Hematopoietic multipotent progenitor cell treated with erythropoietin and hydrocortisone succinate and interleukin-3 and kit ligand, for 4 days (in vitro differentiated cells): ENCODE measurements around the gene SAXO2.
"Not testable (repeated sequence)": the region's sequence is repeated elsewhere in the genome, so short reads cannot be mapped to it uniquely, and the experiment has no call there.

Experiments
- DNase-seq: peaks from one replicate; pipeline ENCODE4 v3.0.0-alpha.2; 2015

Gene SAXO2

DNA sequence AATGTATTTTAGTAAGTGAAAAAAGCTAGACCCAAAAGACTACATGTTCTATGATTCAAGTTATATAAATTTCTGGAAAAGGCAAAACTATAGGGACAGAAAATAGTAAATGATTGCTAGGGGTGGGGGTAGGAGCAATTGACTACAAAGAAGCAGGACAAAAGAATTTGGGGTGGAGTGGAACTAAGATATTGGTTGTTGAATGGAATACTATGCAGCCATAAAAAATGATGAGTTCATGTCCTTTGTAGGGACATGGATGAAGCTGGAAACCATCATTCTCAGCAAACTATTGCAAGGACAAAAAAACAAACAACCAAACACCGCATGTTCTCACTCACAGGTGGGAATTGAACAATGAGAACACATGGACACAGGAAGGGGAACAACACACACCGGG is 25.6 kb downstream of the SAXO2 start:
- DNase-seq, result not testable (repeated sequence)

DNA sequence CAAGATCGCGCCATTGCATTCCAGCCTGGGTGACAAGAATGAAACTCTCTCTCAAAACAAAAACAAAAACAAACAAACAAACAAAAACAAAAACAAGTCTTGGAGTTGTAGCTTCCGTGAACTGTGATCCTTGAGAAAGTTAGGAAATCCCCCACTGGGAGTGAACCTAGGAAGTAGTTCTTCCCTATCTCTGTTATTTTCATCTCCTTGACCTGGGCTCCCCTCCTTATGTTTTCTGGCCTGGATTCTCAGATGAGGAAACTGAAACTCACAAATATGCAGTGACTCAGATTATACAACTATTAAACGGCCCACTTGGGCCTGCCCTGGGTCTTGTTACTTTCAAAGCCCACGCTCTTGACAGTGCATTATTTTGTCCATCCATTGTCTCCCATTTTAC is 29.7 kb downstream of the SAXO2 start:
- DNase-seq, result no peak

DNA sequence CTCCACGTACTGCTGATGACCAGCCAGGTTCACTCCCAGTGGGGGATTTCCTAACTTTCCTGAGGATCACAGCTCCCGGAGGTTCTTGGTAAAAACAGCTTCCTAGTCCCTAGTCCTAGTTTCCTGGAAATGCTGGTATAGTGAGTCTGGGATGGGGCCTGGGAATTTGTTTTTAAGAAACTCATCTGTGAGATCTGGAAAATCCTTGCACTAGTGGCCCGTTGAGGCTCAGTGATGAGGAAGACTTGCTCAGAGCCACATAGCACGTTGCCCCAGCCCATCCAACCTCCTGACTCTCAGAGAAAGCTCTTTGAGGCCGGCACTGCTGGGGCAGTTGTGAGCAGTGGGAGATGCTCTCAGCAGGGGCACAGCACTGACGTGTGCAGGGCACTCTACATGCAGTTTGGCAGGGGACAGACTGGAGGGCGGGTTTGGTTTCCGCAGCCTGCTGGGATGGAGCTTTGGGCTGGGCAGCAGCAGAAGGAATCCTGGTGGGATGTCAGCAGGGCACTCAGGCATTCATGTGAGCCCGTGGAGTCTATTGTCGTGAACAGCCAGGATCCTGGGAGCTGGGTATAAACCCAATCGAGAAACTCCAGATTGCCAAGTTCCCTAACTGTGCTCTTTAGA is 31.6 kb downstream of the SAXO2 start:
- no peak for DNase-seq

DNA sequence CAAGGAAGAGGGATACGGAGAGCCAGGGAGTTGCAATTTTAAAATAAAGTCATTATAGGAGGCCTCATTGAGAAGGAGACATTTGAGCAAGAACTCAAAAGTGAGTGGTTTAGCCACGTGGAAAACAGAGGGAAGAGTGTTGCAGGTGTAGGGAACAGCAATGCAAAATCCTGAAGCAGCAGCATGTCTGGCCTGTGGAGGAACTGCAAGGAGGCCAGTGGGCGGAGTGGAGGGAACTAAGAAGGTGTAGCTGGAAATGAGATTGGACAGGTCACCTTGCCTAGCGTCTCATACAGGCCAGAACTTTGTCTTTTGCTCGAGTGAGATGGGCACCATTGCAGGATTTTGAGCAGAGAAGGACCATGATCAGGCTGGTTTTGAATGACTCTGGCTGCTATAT is 34.9 kb downstream of the SAXO2 start:
- no peak for DNase-seq

DNA sequence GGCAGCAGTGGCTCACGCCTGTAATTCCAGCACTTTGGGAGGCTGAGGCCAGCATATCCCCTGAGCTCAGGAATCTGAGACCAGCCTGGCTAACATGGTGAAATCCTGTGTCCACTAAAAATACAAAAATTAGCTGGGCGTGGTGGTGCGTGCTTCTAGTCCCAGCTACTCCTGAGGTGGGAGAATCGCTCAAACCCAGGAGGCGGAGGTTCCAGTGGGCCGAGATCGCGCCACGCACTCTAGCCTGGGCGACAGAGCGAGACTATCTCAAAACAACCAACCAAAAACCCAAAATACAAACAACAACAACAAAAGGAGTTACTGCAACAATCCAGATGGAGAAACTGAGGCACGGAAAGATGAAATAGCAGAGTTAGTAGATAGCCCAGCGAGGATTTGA is 35.4 kb downstream of the SAXO2 start:
- DNase-seq, result no peak

DNA sequence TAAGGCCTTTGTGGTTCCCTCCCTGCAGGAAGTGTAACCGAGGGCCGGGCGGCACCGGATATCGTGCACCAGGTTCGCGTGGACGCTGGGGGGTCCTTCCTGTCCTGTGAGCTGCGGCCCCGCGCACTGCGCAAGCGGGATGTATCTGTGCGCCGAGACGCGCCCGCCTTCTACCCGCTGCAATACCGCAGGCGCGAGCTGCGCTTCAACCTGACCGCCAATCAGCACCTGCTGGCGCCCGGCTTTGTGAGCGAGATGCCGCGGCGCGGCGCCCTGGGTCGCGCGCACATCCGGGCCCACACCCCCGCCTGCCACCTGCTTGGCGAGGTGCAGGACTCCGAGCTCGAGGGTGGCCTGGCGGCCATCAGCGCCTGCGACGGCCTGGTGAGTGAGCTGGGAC is 35.9 kb downstream of the SAXO2 start:
- peak; percentile 65 for DNase-seq

DNA sequence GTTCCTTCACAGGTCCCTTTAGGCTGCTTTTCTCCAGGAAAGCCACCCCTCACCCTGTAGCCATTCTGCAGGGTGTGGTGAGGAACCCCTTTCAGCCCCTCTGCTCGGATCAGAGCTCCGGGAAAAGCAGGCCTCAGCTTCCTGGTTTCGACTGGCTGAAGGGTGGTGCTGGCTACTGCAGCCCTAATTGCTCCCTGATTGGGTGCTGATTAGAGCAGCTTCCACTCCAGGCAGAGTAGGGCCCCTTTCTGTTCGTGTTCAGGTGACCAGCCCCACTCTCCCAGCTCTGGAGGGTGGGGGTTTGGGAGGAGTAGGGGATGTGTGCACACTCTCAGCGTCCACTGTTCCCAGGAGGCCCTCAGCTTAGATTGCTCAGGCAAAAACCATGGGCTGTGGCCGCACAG is 36.9 kb downstream of the SAXO2 start:
- DNase-seq, result not testable (repeated sequence)

DNA sequence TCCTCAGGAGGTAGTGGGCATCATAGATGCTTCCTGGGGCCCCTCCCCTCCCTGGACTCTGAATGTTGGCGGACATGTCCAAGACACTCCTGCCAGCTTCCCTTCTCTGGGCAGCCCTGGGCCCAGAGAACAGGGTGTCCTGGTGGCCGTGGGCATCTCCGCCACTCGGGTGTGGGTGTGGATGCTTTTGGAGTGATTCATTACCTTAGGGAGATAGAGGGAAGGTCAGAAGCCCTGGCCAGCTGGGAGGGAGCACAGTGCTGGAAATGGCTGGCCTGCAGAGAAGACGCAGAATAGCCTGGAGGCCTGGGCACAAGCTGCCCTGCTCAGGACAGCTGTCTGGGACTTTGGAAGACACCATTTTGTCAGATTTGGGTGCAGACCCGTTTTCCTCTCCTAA is 37.7 kb downstream of the SAXO2 start:
- DNase-seq, result not testable (repeated sequence)

DNA sequence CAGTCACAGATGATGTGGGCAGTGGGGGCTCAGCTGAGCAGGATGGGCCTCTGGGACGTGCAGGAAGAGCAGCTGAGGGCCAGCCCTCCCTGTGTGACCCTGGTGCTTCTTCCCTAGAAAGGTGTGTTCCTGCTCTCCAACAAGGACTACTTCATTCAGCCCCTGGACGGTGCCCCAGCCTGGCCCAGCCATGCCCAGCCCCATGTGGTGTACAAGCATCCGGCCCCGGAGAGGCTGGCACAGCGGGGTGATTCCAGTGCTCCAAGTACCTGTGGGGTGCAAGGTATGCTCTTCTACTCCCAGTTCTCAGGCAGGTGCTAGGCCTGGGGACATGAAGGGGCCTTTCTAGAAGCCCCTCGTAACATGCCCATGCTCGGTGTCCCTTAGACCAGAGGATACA is 38.3 kb downstream of the SAXO2 start:
- no peak for DNase-seq

DNA sequence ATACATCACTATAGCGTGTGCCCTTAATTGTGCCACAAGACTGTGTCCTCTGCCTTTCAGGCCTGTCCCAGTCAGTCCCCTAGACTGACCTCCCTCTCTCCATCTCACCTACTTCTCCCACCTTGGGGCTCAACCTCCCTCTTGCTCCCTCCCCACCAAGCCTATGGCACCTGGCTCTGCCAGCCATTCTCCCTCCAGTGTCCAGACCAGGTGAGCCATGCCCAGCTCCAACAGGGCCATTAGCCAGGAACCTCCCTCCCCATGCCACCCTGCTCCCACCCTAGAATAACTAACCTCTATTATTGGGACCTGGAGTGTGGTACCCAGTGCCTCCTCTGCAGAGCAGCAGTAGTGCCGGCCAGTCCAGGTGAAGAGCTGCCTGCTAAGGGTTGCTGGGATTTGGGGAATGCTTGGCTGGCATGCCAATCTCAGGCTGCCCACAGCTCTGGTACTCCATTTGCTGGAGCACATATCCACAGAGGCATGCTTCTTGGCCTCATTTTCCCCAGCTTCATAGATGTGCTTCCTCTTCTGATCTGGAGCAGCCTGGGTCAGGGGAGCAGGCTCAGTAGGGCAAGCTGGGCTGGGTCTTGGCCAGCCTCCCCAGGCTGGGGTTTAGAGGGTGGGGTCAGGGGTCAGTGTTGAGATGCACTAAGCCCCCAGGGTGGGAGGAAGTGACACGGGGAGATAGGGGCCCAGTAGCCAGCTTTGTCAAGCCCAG is 38.8 kb downstream of the SAXO2 start:
- no peak for DNase-seq

DNA sequence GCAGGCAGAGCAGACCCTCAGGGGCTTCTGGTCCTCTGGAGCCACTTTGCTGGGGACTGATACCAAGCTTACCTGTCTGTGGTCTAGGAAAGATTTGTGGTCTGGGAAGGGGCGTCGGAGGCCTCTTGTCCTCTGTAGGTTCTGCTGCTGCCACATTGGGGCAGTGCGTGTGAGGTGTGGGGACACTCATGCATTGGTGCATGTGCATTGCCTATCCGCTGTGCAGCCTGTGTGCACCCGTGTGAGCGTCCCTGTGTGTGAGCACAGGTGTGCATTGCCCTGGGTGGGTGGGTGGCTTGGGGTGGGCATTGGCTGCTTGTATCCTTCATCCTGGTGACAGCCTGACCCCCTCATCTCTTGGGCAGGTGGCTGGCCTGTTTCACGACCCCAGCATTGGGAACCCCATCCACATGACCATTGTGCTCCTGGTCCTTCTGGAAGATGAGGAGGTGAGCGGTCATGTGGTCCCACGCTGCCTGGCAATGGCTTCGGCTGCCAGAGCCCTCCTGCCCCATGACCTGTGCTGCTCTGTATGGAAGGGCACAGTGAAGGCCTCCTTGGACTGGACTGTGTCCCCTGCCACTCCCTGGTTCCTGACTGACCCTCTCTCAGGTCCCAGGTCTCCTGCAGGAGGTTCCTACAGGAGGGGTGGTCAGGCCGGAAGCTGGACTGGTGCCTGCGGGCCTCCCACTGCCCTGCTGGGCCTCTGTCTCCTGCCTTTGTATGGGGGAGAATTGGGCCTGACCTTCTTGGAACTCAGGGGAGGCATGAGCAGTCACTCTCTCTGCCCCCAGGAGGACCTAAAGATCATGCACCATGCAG is 41.5 kb downstream of the SAXO2 start:
- DNase-seq, result no peak

DNA sequence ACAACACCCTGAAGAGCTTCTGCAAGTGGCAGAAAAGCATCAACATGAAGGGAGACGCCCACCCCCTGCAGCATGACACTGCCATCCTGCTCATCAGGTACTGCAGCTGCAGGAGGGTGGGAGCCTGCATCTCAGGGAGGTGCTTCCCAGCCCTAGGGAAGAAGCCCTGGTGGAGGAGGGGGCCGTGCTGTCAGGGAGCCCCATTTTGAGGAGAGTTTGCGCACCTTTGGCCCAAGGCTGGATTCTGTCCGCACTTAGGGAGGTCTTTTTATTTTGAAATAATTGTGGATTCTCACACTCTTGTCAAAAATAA is 42.1 kb downstream of the SAXO2 start:
- DNase-seq, result no peak

DNA sequence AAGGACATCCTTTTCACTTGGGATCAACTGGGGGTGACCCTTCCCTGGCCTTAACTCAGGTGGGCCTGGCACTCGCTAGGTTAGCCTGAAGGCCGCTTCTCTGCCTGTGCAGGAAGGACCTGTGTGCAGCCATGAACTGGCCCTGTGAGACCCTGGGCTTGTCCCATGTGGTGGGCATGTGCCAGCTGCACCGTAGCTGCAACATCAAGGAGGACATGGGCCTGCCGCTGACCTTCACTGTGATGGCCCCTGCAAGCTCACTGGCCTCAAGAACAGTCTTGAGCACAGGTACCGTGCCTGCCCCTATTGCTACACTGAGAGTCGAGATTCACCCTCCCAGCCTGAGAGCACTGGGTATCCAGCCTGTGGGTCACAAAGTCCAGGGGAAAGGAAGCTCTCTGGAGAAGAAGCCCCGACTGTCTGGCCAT is 43.0 kb downstream of the SAXO2 start:
- DNase-seq, result no peak

DNA sequence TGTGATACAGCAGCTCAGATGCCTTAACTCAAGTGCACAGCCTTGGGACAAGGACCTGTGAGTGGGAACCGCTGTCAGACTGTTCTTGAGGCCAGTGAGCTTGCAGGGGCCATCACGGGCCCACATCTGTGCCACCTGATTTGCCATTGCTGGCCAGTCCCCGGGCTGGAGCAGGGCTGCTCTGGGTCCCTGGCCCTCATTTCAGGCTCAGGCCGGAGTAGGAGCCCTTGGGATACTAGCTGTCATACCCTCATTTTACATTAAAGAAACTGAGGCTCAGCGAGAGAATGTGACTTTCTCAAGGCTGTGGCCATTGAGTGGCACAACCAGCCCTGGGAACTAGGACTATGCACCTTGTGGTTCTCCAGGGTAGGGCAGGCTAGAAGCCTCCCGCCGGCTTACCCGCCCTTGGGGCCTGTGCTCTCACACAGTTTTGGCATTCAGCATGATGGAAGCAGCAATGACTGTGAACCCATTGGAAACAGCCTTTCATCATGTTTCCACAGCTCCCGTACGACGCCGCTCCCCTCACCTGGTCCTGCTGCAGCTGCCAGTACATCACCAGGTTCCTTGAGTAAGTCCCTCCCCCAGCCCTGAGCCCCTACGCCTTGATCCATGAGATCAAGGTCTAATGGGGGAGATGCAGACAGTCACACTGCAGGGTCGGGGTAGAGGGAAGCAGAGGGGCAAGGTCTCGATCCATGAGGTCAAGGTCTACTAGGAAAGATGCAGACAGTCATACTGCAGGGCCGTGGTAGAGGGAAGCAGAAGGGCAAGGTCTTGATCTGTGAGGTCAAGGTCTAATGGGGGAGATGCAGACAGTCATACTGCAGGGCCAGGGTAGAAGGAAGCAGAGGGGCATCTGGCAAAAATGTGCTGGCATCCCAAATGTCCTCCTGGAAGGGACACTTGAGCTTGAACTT is 44.4 kb downstream of the SAXO2 start:
- DNase-seq, result no peak

DNA sequence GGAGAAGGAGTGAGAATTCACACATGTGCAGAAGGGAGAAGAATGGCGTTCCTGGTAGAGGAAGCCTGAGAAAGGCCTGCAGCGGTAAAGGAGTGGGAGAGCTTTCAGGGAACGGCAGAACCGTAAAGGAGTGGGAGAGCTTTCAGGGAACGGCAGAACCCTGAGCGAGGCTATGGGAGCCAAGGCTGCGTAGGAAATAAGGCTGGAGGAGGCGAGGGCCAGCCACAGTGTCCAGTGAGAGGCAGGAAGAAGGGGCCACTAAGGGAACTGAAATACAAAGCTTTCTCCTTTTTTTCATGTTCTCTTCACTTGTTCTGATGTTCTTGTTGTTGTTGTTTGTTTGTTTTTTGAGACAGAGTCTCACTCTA is 45.1 kb downstream of the SAXO2 start:
- no peak for DNase-seq

DNA sequence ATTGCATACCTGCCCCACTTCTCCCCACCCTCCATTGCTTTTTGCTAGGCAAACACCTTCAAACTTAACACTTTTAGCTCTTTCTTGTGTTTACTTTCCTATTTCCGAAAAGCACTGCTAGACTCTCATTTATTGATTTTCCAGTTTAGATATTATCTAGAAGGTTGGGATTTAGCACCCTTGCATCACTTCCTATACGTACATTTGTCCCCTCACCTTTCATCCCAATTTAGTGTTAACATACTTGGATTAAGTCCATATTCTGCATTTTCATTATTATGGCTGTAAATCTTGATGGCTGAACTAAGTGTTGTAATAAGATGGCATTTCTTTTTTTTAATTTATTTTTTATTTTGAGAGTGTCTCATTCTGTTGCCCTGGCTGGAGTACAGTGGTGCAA is 47.2 kb downstream of the SAXO2 start:
- DNase-seq, result no peak

DNA sequence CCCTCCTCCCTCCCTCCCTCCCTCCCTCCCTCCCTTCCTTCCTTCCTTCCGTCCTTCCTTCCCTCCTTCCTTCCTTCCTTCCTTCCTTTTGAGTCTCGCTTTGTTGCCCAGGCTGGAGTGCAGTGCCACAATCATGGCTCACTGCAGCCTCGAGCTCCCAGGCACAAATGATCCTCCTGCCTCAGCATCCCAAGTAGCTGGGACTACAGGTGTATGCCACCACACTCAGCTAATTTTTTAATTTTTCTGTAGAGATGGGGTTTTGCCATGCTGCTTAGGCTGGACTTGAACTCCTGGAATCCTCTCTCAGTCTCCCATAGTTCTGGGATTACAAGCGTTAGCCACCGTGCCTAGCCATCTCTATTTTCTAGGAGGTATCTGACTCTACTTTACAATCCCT is 48.7 kb downstream of the SAXO2 start:
- DNase-seq, result not testable (repeated sequence)

DNA sequence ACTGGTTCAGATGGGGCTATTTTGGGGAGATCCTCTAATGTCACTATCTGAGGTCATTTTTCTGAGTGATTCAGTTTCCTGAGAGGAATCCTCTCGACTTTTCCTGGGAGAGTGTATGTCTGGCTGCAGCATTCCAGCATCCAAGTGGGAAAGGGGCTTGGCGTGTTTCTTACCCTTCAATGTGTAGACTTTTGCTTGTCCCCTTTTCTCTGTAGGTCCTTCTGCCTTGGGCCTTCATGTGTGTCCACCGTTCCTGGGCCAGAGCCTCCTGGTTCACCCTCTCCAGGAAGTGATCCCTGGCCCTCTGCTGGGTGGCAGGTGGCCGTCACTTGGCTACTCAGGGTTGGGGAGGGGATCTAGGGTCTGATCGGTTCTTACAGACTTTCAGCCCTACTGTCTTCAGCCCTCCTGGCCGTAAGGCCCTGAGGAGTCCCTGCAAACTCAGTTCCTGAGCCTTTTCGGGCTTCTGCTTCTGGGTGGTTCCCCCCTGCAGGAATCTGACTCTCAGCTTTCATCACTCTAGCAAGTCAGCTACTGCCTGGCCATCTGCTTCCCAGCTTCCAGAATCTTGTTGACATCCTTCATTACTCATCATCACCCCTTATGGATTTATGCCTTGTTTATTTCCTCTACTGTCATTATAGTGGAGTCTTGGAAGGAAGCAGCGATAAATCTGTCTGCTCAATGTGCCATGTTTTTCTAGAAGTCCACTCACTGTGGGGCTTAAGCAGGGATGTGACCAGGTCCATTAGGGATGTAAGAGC is 50.1 kb downstream of the SAXO2 start:
- DNase-seq, result no peak

DNA sequence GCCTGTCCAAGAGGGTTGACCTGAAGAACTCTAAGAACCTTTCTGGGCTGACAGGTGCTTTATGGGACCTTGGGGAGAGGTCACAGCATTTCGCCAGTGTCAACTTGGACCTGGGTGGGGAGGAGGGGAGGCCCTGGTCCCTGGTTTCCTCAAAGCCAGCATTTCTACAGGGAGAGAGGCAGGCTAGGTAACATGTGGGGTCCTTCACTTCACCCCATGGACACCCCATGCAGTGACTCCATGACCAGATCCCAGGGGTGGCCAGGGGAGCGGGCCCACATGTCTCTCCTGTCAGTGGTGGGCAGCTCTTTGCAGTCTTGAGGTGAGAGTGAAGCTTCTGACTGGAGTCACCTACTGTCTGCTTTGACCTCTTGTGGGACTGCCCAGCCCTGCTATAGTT is 50.8 kb downstream of the SAXO2 start:
- DNase-seq, result no peak

DNA sequence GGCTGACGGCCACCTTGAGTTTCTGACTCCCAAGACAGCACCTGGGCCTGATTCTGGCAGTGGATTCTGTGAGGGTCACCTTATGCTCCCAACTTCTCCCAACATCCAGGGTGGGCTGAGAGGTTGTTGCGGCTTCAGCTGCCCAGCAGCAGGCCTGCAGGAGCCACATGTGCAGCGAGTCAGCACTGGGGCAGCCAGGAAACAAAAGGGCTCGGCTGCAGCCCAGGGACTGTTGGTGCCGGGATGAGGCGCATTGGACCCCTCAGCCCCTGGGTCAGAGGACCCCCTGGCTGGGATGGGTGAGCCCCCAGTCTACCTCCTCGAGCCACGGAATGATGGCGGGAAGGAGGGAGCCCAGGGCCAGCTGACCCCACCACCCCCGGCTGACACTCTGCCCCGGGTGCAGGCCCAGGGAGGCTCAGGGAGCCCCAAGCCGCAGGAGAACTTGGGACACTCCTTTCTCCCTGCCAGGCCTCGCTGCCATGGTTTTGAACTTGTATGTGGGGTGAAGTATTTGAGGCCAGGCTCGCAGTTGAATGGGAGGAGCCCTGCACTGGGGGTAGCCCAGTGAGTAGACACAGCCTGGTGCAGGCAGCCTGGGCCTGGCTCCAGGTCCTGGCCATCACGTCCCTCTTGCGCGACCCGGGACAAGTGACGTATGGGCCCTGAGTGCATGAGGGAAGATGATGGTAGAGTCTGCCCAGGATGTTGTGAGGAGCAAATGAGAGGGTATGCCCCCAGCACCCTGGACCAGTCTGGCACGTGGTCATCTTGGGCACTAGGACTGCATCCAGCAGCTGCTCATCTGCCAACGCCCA is 51.5 kb downstream of the SAXO2 start:
- DNase-seq, result not testable (repeated sequence)

DNA sequence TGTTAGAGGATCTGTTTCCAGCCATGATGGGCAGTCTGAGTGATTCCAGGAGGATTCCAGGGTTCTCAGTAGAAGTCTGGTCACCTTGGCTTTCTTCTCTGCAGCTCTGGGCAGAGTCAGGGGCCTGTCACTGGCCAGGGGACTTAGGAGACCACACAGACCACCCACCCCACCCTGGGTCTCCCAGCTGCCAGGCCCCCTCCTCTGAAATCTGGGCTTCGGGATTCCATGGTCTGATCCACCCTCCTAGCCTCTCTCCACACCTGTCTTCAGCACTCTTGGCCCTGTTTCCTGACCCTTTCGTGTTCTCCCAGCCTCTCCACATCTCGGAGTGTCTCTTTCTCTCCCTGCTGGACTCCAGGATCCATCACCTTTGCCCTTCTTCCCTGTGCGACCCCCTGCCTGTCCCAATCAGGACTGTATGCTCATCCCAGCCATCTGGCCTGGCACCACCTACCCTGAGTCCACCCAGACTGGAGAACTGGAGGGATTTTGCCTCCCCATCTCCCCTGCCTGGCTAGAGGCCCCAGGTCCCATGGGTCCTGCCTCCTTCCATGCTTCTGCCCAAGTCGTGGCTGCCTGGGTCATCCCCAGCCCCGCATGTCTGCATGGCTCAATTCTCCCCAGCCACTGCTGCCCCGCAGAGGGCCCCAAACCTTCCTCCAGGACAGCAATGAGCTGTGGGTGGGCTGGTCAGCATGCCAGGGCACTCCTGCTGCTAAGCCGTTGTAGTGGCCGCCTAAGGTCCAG is 52.3 kb downstream of the SAXO2 start:
- DNase-seq, result no peak
